ENCODE data around the gene ONECUT1. TPM values are rescaled to one million over a fixed set of nuclear protein-coding genes. Genes with fewer than 3 reads are reported as not detected.

ONECUT1 gene
- total and polyA plus RNA-seq, 12 donors = 0.06 to 0.18 TPM; not detected in 10

- DNase-seq = no peak
- Histone ChIP-seq H3K36me3 (replicated peaks in 1 of 2) (no peaks in the 10 kb centered on the region), H3K4me1 (replicated peaks in 1 of 2) (peaks cover 0 to 3% of the 10 kb centered on the region in 2 donors), H3K27me3 (peaks cover 84% of the 10 kb centered on the region), H3K9me3 (replicated peaks in 1 of 3) (no peaks in the 10 kb centered on the region), H3K4me3 (no peak overlapping the region), H3K27ac (no peak overlapping the region)
- 5 to 8% (median 7%) methylated on average over 26 to 31 of the region's 31 CpGs for WGBS, 4 donors
- intact Hi-C loops (cut with DNase I) = no loop called here
- TF ChIP-seq CTCF (IDR thresholded peaks at IDR 0.05) = no peak
- TF ChIP-seq POLR2A (IDR thresholded peaks at IDR 0.05) = no peak
These were observed 5.5 kb upstream of the ONECUT1 start for GRCh38 chr15:52795464-52796227.

GRCh38 chr15:52794665-52795463 lies 4.7 kb upstream of the ONECUT1 start:
- H3K9me3 ChIP-seq (replicated peaks in 1 of 3) = no peaks in the 10 kb centered on the region
- peaks cover 83% of the 10 kb centered on the region for H3K27me3 ChIP-seq
- DNase-seq = no peak
- peaks cover 0 to 3% of the 10 kb centered on the region in 2 donors for H3K4me1 ChIP-seq (replicated peaks in 1 of 2)
- intact Hi-C loops (cut with DNase I) = no loop called here
- 6 to 13% (median 7%) methylated on average over 31 to 43 of the region's 43 CpGs for WGBS, 4 donors
- no peaks in the 10 kb centered on the region for H3K36me3 ChIP-seq (replicated peaks in 1 of 2)
- H3K27ac ChIP-seq = no peak overlapping the region
- H3K4me3 ChIP-seq = no peak overlapping the region
- TF ChIP-seq POLR2A (IDR thresholded peaks at IDR 0.05) (no peak), CTCF (IDR thresholded peaks at IDR 0.05) (no peak)

GRCh38 chr15:52791776-52792175 lies 1.6 kb upstream of the ONECUT1 start:
- intact Hi-C loops (cut with DNase I) = no loop called here
- H3K27me3 ChIP-seq = peaks cover 75% of the 10 kb centered on the region

More at GRCh38 chr15:52791776-52792175, 1.6 kb upstream of the ONECUT1 start:
- H3K4me3 ChIP-seq = no peak overlapping the region
- H3K9me3 ChIP-seq (replicated peaks in 1 of 3) = no peaks in the 10 kb centered on the region
- whole genome bisulfite sequencing, 4 donors = 59 to 65% (median 61%) methylated on average over 5 of the region's 5 CpGs
- peaks cover 0 to 3% of the 10 kb centered on the region in 2 donors for H3K4me1 ChIP-seq (replicated peaks in 1 of 2)
- no peak overlapping the region for H3K27ac ChIP-seq
- no peaks in the 10 kb centered on the region for H3K36me3 ChIP-seq (replicated peaks in 1 of 2)
- TF ChIP-seq POLR2A (IDR thresholded peaks at IDR 0.05) (no peak), CTCF (IDR thresholded peaks at IDR 0.05) (no peak)
- DNase-seq = no peak
